Lower leg skin (tissue), 4 donors: ENCODE results near the gene GOLIM4. TPM values are rescaled to one million over a fixed set of nuclear protein-coding genes. Genes with fewer than 3 reads are reported as not detected.

Experiments
- DNase-seq, 2 donors: peaks; one replicate each; pipeline ENCODE4 v3.0.0-alpha.2; 2019; ENCODE audit warnings: low spot score in 2 of 2
- H3K4me3 ChIP-seq: fragments of 200-600 bp; sonication (generic); 2 replicates; pipeline ENCODE4 v1.5.1; 2017; ENCODE audit warnings: mild to moderate bottlenecking, low read depth; ENCODE audit not compliant: poor library complexity, severe bottlenecking
- POLR2A ChIP-seq, 2 donors: fragments of 450-650 bp; IDR thresholded peaks; one replicate each; pipeline ENCODE4 v1.6.1; 2016 to 2017; ENCODE audit warnings: antibody characterized with exemption in 2 of 2, mild to moderate bottlenecking in 1 of 2, moderate library complexity in 1 of 2
- WGBS, 2 donors: methylation state at CpG; one replicate each; pipeline ENCODE4 v1.1.5; 2018; 5-methylcytosine and 5-hydroxymethylcytosine counted together
- intact Hi-C: fragments of 100-400 bp; cut with DNase I; formaldehyde crosslinking; loops from one replicate; pipeline ENCODE4 v1.15.0; 2023; ENCODE audit warnings: low total_unique reads
- total RNA-seq, 4 donors: library from RNA; depleted of rRNA; stranded (reverse); fragments of >200 nt; gene quantifications; one replicate each; pipeline ENCODE4 v1.1.0, GENCODE V29; 2016
- TF ChIP-seq, protein P1 (sequence below), 3 donors: fragments of 450-650 bp; IDR thresholded peaks; one replicate each; pipeline ENCODE4 v1.5.1; 2016; ENCODE audit warnings: antibody characterized with exemption in 3 of 3, mild to moderate bottlenecking in 3 of 3, moderate library complexity in 2 of 3

The GOLIM4 gene
- total RNA-seq, 4 donors from 2014 or later, result 7.6 to 25.5 (median 14.5) TPM

DNA sequence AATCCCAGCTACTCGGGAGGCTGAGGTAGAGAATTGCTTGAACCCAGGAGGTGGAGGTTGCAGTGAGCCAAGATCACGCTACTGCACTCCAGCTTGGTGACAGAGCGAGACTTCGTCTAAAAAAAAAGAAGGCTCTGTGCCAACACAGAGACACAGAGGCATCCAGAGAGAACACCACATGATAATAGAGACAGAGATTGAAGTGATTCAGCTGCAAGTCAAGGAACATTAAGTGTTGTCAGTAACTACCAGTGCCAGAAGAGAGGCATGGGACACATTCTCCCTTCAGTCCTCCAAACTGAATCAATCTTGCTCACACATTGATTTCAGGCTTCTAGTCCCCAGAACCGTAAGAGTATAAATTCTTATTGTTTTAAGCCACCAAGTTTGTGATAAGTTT lies 97.5 kb downstream of the GOLIM4 start:
- no peak for DNase-seq
- TF ChIP-seq, protein P1, sequence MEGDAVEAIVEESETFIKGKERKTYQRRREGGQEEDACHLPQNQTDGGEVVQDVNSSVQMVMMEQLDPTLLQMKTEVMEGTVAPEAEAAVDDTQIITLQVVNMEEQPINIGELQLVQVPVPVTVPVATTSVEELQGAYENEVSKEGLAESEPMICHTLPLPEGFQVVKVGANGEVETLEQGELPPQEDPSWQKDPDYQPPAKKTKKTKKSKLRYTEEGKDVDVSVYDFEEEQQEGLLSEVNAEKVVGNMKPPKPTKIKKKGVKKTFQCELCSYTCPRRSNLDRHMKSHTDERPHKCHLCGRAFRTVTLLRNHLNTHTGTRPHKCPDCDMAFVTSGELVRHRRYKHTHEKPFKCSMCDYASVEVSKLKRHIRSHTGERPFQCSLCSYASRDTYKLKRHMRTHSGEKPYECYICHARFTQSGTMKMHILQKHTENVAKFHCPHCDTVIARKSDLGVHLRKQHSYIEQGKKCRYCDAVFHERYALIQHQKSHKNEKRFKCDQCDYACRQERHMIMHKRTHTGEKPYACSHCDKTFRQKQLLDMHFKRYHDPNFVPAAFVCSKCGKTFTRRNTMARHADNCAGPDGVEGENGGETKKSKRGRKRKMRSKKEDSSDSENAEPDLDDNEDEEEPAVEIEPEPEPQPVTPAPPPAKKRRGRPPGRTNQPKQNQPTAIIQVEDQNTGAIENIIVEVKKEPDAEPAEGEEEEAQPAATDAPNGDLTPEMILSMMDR (IDR thresholded peaks at IDR 0.05), result no peak
- no peak for TF ChIP-seq POLR2A (IDR thresholded peaks at IDR 0.05)
- WGBS, 2 donors, result 77 to 83% methylated on average over 5 of the region's 5 CpGs
- H3K4me3 ChIP-seq, result no peak overlapping the region
- intact Hi-C loops, result no loop called here

DNA sequence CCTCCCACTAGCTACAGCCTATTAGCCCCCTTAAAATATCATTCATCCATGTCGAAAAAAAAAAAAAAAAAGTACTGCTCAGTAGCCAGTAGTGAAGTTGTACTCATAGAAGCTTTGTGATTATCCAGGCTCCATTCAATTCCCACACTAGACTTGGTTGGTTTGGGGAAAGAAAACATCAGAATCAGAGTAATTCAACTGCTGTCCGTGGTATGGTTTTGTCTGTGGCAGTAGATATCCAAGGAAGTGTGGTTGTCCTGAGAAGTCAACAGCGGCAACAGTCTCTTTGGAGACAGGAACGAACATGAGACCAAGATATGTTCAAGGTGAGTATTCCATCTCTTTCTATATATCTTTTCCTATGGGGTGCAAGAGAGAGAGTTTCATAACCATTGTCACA lies 99.2 kb downstream of the GOLIM4 start:
- DNase-seq, result no peak
- TF ChIP-seq, protein P1 (IDR thresholded peaks at IDR 0.05), result no peak
- no peak for TF ChIP-seq POLR2A (IDR thresholded peaks at IDR 0.05)
- intact Hi-C loops, result no loop called here
- WGBS, 2 donors, result 82 to 86% methylated on average over 4 of the region's 4 CpGs
- no peak overlapping the region for H3K4me3 ChIP-seq

DNA sequence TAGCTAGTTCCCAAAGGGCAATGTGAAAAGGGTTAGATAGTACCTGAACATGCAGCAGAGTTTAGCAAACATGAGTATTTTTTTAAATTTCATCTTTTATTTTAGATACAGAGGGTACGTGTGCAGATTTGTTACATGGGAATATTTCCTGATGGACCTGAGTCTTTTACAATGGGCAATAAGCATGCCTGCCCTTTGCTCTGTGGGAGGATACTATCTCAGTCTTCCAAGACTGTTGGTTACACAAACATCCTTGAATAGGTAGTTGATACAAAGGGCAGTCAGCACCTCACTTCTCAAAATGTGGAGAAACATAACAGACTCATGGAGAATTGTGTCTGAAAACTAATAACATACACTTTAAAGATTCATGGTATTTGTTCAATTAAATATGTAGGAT lies 103.3 kb downstream of the GOLIM4 start:
- H3K4me3 ChIP-seq, result no peak overlapping the region
- intact Hi-C loops, result no loop called here
- no peak for DNase-seq
- TF ChIP-seq, protein P1 (IDR thresholded peaks at IDR 0.05), result no peak
- TF ChIP-seq POLR2A (IDR thresholded peaks at IDR 0.05), result no peak
- 84% methylated on average over 1 of the region's 1 CpG for WGBS, 2 donors

DNA sequence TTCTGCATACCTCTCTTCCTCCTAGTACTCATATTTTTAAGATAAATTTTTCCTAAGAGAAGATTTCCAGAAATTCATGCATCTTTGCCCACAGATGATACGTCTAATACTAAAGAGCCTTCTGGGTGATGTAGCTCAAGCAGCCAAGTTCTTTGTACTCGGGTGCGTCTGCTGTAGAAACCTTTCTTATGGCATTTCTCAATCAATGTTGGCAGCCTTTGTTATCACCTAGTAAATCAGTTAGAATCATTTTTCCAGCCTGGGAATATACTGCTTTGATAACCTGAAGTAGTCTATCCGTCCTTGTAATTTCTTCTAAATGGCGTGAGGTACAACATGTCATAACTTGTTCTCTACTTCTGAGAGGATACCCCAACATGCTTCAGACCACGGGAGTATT lies 104.5 kb downstream of the GOLIM4 start:
- no peak overlapping the region for H3K4me3 ChIP-seq
- WGBS, 2 donors, result 46 to 59% methylated on average over 6 of the region's 6 CpGs
- TF ChIP-seq, protein P1 (IDR thresholded peaks at IDR 0.05), result no peak
- TF ChIP-seq POLR2A (IDR thresholded peaks at IDR 0.05), result no peak
- intact Hi-C loops, result no loop called here
- DNase-seq, result no peak

DNA sequence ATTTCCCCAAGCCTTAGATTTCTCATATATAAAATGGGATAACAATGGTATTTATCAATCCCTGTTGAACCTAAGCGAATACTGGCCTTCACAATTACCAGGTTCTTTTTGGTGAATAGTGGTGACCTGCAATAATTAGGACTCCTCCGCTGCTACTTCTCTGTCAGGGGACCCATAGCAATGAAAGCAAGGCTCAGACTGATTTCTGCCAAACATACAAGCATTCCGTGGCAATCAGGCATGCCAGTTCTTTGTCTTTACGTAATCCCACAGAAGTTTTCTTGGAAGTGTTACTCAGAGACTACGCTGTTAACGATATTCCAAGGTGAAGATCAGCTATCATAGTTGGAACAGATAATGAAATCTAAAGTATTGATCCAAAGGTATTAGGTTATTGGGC lies 105.7 kb downstream of the GOLIM4 start:
- WGBS, 2 donors, result 80 to 82% methylated on average over 6 of the region's 6 CpGs
- no peak overlapping the region for H3K4me3 ChIP-seq
- TF ChIP-seq, protein P1 (IDR thresholded peaks at IDR 0.05), result no peak
- no peak for TF ChIP-seq POLR2A (IDR thresholded peaks at IDR 0.05)
- intact Hi-C loops, result no loop called here
- DNase-seq, result no peak

DNA sequence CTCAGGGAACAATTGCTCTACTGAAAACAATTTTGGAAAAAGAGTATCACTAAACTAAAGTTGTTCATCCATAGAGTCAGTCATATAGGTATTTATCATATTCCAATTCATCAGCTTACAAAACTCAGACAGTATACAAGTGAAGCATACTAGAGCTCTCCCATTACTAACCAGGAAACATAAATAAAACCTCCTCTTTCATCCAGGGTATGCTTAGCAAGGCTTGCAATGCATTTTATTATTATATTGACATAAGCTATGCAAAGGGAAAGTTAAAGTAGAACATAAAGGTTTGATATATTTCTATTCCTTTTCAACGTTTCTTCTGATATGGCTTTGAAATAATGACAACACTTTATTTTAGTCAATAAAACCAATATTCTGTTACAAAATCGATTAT lies 106.7 kb downstream of the GOLIM4 start:
- intact Hi-C loops, result no loop called here
- no peak for TF ChIP-seq POLR2A (IDR thresholded peaks at IDR 0.05)
- TF ChIP-seq, protein P1 (IDR thresholded peaks at IDR 0.05), result no peak
- DNase-seq, result no peak
- H3K4me3 ChIP-seq, result no peak overlapping the region
- WGBS, 2 donors, result 58 to 77% methylated on average over 2 of the region's 2 CpGs
